OCI-LY1 (cell line): ENCODE measurements around the gene HNRNPM.

Experiments
- EZH2 ChIP-seq: fragments of 200-600 bp; sonication (generic), shearing (Covaris generic); IDR thresholded peaks from 2 replicates; pipeline ENCODE4 v1.8.0; 2017; ENCODE audit warnings: borderline replicate concordance, mixed run types, mild to moderate bottlenecking, antibody characterized with exemption, low read length, moderate library complexity, mixed read lengths
- TF ChIP-seq, protein P1 (sequence below): fragments of 200-600 bp; sonication (generic), shearing (Covaris generic); IDR thresholded peaks from 2 replicates; pipeline ENCODE4 v1.5.1; 2017; ENCODE audit warnings: mild to moderate bottlenecking, antibody characterized with exemption, low read length, moderate library complexity, mixed read lengths

DNA sequence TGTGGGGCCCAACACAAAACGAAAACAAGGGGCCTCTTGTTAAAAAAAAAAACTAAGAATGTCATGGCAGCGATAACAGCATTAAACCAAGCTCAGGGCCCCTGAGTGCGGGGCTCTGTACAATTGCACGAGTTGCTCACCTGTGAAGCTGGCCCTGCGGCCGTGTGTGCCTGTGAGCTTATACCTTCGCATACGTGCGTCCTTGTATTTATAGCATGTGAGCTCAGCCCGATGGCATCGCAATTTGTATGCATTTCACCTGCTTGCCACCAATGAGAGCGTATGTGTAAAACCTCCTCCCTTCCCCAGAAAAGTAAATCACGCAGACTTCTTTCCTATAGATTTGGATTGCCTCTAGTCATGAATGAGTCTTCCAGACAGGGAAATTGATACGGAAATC, 17.1 kb downstream of the HNRNPM start:
- TF ChIP-seq, protein P1, sequence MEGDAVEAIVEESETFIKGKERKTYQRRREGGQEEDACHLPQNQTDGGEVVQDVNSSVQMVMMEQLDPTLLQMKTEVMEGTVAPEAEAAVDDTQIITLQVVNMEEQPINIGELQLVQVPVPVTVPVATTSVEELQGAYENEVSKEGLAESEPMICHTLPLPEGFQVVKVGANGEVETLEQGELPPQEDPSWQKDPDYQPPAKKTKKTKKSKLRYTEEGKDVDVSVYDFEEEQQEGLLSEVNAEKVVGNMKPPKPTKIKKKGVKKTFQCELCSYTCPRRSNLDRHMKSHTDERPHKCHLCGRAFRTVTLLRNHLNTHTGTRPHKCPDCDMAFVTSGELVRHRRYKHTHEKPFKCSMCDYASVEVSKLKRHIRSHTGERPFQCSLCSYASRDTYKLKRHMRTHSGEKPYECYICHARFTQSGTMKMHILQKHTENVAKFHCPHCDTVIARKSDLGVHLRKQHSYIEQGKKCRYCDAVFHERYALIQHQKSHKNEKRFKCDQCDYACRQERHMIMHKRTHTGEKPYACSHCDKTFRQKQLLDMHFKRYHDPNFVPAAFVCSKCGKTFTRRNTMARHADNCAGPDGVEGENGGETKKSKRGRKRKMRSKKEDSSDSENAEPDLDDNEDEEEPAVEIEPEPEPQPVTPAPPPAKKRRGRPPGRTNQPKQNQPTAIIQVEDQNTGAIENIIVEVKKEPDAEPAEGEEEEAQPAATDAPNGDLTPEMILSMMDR = no peak
- no peak for TF ChIP-seq EZH2
